ENCODE data around the gene SSPN.
"Not testable (repeated sequence)": the region's sequence is repeated elsewhere in the genome, so short reads cannot be mapped to it uniquely, and the experiment has no call there.

SSPN gene

DNA sequence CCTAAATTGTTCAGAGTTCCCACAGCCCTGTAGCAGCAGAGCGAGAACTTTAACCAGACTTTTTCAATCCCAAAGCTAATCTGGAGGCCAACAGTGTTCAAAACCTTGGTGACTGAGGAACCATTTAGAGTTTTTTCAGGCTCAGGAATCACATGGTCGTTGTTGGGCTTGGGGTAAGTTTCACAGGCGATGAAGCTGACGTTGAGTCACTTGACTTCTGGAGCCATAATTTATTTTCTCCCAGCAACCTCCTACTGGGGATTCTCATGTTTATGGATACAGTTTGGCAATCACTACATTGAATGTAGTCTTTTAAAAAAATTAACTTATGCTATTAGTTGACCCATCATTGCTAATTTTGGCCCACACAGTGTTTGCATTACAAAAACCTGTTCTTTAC is 34.5 kb downstream of the SSPN start:
- POLR2A ChIA-PET (ENCODE audit: low non-redundant PET), result no interaction called here

GRCh38 chr12:26231470-26231869 is 36.1 kb downstream of the SSPN start:
- POLR2A ChIA-PET (ENCODE audit: low non-redundant PET), result no interaction called here
- no peak for TF ChIP-seq CTCF (conservative IDR thresholded peaks at IDR 0.05; ENCODE audit: low read depth)
- no peak overlapping the region for H3K27ac ChIP-seq
- CTCF ChIA-PET, result no interaction called here
- DNase-seq (ENCODE audit: low spot score), result no peak

More for the DNA sequence above, 34.5 kb downstream of the SSPN start:
- no peak for TF ChIP-seq CTCF (conservative IDR thresholded peaks at IDR 0.05; ENCODE audit: low read depth)
- H3K27ac ChIP-seq, result no peak overlapping the region
- CTCF ChIA-PET, result interaction anchor here (1.0 kb wide), 2 partner anchors 19 to 842 kb away, joined by 3 read pairs; no protein-coding TSS in a partner anchor
- DNase-seq (ENCODE audit: low spot score), result no peak

- no peak for TF ChIP-seq CTCF (conservative IDR thresholded peaks at IDR 0.05; ENCODE audit: low read depth)
- no peak overlapping the region for H3K27ac ChIP-seq
- CTCF ChIA-PET, result no interaction called here
- POLR2A ChIA-PET (ENCODE audit: low non-redundant PET), result no interaction called here
- no peak for DNase-seq (ENCODE audit: low spot score)
These were observed 36.5 kb downstream of the SSPN start for GRCh38 chr12:26231921-26232320.

GRCh38 chr12:26233631-26234030 is 38.3 kb downstream of the SSPN start:
- ChIA-PET POLR2A (ENCODE audit: low non-redundant PET) (no interaction called here), CTCF (no interaction called here)
- DNase-seq (ENCODE audit: low spot score), result no peak
- no peak overlapping the region for H3K27ac ChIP-seq
- TF ChIP-seq CTCF (conservative IDR thresholded peaks at IDR 0.05; ENCODE audit: low read depth), result no peak

DNA sequence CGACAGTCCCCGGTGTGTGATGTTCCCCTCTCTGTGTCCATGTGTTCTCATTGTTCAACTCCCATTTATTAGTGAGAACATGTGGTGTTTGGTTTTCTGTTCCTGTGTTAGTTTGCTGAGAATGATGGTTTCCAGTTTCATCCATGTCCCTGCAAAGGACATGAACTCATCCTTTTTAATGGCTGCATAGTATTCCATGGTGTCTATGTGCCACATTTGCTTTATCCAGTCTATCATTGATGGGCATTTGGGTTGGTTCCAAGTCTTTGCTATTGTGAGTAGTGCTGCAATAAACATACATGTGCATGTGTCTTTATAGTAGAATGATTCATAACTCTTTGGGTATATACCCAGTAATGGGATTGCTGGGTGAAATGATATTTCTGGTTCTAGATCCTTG is 40.1 kb downstream of the SSPN start:
- CTCF ChIA-PET; DNase-seq (ENCODE audit: low spot score): not testable (repeated sequence)

GRCh38 chr12:26238341-26239121 is 43.2 kb downstream of the SSPN start:
- POLR2A ChIA-PET (ENCODE audit: low non-redundant PET), result no interaction called here
- CTCF ChIA-PET, result no interaction called here
- no peak for TF ChIP-seq CTCF (conservative IDR thresholded peaks at IDR 0.05; ENCODE audit: low read depth)
- DNase-seq (ENCODE audit: low spot score), result no peak
- peak overlapping the region; percentile 33; the same call in 1 of the 2 replicates for H3K27ac ChIP-seq

More for the DNA sequence above, 40.1 kb downstream of the SSPN start:
- POLR2A ChIA-PET (ENCODE audit: low non-redundant PET); H3K27ac ChIP-seq: not testable (repeated sequence)

GRCh38 chr12:26239122-26239851 is 43.9 kb downstream of the SSPN start:
- TF ChIP-seq CTCF (conservative IDR thresholded peaks at IDR 0.05; ENCODE audit: low read depth), result no peak
- POLR2A ChIA-PET (ENCODE audit: low non-redundant PET), result no interaction called here
- peak overlapping the region; percentile 33; the same call in 1 of the 2 replicates for H3K27ac ChIP-seq
- CTCF ChIA-PET, result no interaction called here
- peak; percentile 11 for DNase-seq (ENCODE audit: low spot score)

All from RWPE1 (cell line).